Fibroblast of lung (primary cell): Measurements from ENCODE around the gene PHACTR2. TPM values are rescaled to one million over a fixed set of nuclear protein-coding genes. Genes with fewer than 3 reads are reported as not detected.

Experiments used
- DNase-seq, 2 donors: peaks; one replicate each; pipeline versions ENCODE4 v3.0.0 to v3.0.0-alpha.2; 2010; ENCODE audit warnings: low read depth in 2 of 2
- H2AFZ ChIP-seq: 2 replicates; pipeline ENCODE4 v1.5.1; 2012; ENCODE audit warnings: low read length, control low read depth, inconsistent platforms
- H3K27ac ChIP-seq: 2 replicates; pipeline ENCODE4 v1.5.1; 2011; ENCODE audit warnings: low read length, control low read depth; ENCODE audit not compliant: insufficient read depth
- H3K27me3 ChIP-seq: 2 replicates; pipeline ENCODE4 v1.5.1; 2011; ENCODE audit warnings: mild to moderate bottlenecking, low read length; ENCODE audit not compliant: control insufficient read depth, insufficient read depth
- H3K36me3 ChIP-seq: 2 replicates; pipeline ENCODE4 v1.5.1; 2011; ENCODE audit warnings: low read length; ENCODE audit not compliant: control insufficient read depth, insufficient read depth
- H3K4me1 ChIP-seq: 2 replicates; pipeline ENCODE4 v1.5.1; 2011; ENCODE audit warnings: low read length; ENCODE audit not compliant: control insufficient read depth, insufficient read depth; ENCODE audit errors: extremely low read depth
- H3K4me2 ChIP-seq: 2 replicates; pipeline ENCODE4 v1.5.1; 2011; ENCODE audit warnings: low read length, control low read depth; ENCODE audit not compliant: insufficient read depth; ENCODE audit errors: extremely low read depth
- H3K4me3 ChIP-seq, 4 experiments: fragments of 200-600 bp in 1 of 4; sonication (generic) in 1 of 4; replicated peaks in 1 of 4; 2 replicates each; pipeline ENCODE4 v1.5.1; 2011 to 2016; ENCODE audit warnings: low read length in 4 of 4, low read depth in 3 of 4, mild to moderate bottlenecking in 3 of 4, control low read depth in 2 of 4, inconsistent platforms in 1 of 4, mixed read lengths in 1 of 4; ENCODE audit not compliant: insufficient read depth in 1 of 4; ENCODE audit errors: control extremely low read depth in 1 of 4
- H3K79me2 ChIP-seq: 2 replicates; pipeline ENCODE4 v1.5.1; 2012; ENCODE audit warnings: mild to moderate bottlenecking, low read length, inconsistent platforms; ENCODE audit not compliant: control insufficient read depth, insufficient read depth
- H3K9ac ChIP-seq: 2 replicates; pipeline ENCODE4 v1.5.1; 2011; ENCODE audit warnings: mild to moderate bottlenecking, low read length, control low read depth; ENCODE audit not compliant: insufficient read depth
- H3K9me3 ChIP-seq: 2 replicates; pipeline ENCODE4 v1.5.1; 2012; ENCODE audit warnings: low read depth, low read length; ENCODE audit not compliant: control insufficient read depth, insufficient read depth
- H4K20me1 ChIP-seq: 2 replicates; pipeline ENCODE4 v1.5.1; 2011; ENCODE audit warnings: low read length; ENCODE audit not compliant: control insufficient read depth, insufficient read depth; ENCODE audit errors: extremely low read depth
- CTCF ChIP-seq, 2 donors: IDR thresholded peaks in 1 of 2; conservative IDR thresholded peaks in 1 of 2; 1 replicate in 1 of 2; 2 replicates in 1 of 2; pipeline ENCODE4 v1.5.1; 2011 to 2012; ENCODE audit warnings: low read length in 2 of 2, control low read depth in 1 of 2, inconsistent platforms in 1 of 2, low read depth in 1 of 2, mild to moderate bottlenecking in 1 of 2
- EZH2 ChIP-seq: IDR thresholded peaks from 2 replicates; pipeline ENCODE4 v1.5.1; 2012; ENCODE audit warnings: low read length, control low read depth, mild to moderate bottlenecking; ENCODE audit errors: missing control alignments
- polyA plus RNA-seq, 2 donors: library from polyadenylated mRNA; depleted of rRNA in 1 of 2; stranded (reverse) in 1 of 2; unstranded in 1 of 2; fragments of >200 nt; gene quantifications; 2 replicates each; pipeline ENCODE4 v1.2.1, GENCODE V29; 2011 to 2012; ENCODE audit warnings: missing spikeins in 1 of 2
- total RNA-seq: library from RNA; depleted of rRNA; stranded (reverse); fragments of >200 nt; gene quantifications from 2 replicates; pipeline ENCODE4 v1.2.1, GENCODE V29; 2014

The PHACTR2 gene
- total and polyA plus RNA-seq, 2 donors (not counting 1 experiment from before 2014, with no cell fraction given) = 40.1 to 55.0 TPM

GRCh38 chr6:143652841-143653331 is 24.9 kb upstream of the PHACTR2 start:
- Histone ChIP-seq H3K4me1 (no peaks in the 10 kb centered on the region), H3K9ac (no peak overlapping the region), H3K27ac (no peak overlapping the region), H3K9me3 (no peaks in the 10 kb centered on the region), H2AFZ (no peak overlapping the region), H3K36me3 (no peaks in the 10 kb centered on the region), H3K4me3 (no peak overlapping the region), H3K4me2 (no peak overlapping the region), H3K79me2 (no peaks in the 10 kb centered on the region), H3K27me3 (no peaks in the 10 kb centered on the region), H4K20me1 (no peaks in the 10 kb centered on the region)
- TF ChIP-seq EZH2 (no peak), CTCF (conservative IDR thresholded peaks at IDR 0.05 in 1 of 2, IDR thresholded peaks at IDR 0.05 in 1 of 2; ENCODE audit: low read depth in 1 of 2, low read length in 2 of 2) (no peak)
- no peak for DNase-seq

- no peaks in the 10 kb centered on the region for H3K4me1 ChIP-seq
Measured at GRCh38 chr6:143655541-143655940, 22.2 kb upstream of the PHACTR2 start.

GRCh38 chr6:143656026-143656425 is 21.7 kb upstream of the PHACTR2 start:
- no peaks in the 10 kb centered on the region for H4K20me1 ChIP-seq
- no peak overlapping the region for H3K9ac ChIP-seq
- no peaks in the 10 kb centered on the region for H3K79me2 ChIP-seq
- H3K4me2 ChIP-seq = no peak overlapping the region
- no peak for TF ChIP-seq CTCF (conservative IDR thresholded peaks at IDR 0.05 in 1 of 2, IDR thresholded peaks at IDR 0.05 in 1 of 2; ENCODE audit: low read depth in 1 of 2, low read length in 2 of 2)
- TF ChIP-seq EZH2 = no peak
- H3K27me3 ChIP-seq = no peaks in the 10 kb centered on the region
- no peak overlapping the region for H3K4me3 ChIP-seq
- no peak for DNase-seq
- no peaks in the 10 kb centered on the region for H3K9me3 ChIP-seq
- no peak overlapping the region for H3K27ac ChIP-seq
- no peaks in the 10 kb centered on the region for H3K36me3 ChIP-seq
- no peaks in the 10 kb centered on the region for H3K4me1 ChIP-seq
- no peak overlapping the region for H2AFZ ChIP-seq

More at GRCh38 chr6:143655541-143655940, 22.2 kb upstream of the PHACTR2 start:
- no peak overlapping the region for H3K4me3 ChIP-seq
- DNase-seq = no peak
- H3K9ac ChIP-seq = no peak overlapping the region
- no peaks in the 10 kb centered on the region for H3K9me3 ChIP-seq
- no peak overlapping the region for H3K27ac ChIP-seq
- no peak for TF ChIP-seq CTCF (conservative IDR thresholded peaks at IDR 0.05 in 1 of 2, IDR thresholded peaks at IDR 0.05 in 1 of 2; ENCODE audit: low read depth in 1 of 2, low read length in 2 of 2)
- TF ChIP-seq EZH2 = no peak
- H2AFZ ChIP-seq = no peak overlapping the region
- H3K4me2 ChIP-seq = no peak overlapping the region
- no peaks in the 10 kb centered on the region for H4K20me1 ChIP-seq
- H3K79me2 ChIP-seq = no peaks in the 10 kb centered on the region
- no peaks in the 10 kb centered on the region for H3K36me3 ChIP-seq
- H3K27me3 ChIP-seq = no peaks in the 10 kb centered on the region
